HEK293 (cell line): ENCODE data around the gene LTBP1.

Experiments
- CTCF ChIA-PET: fragments of 350-600 bp; formaldehyde crosslinking; extraction: SDS; loops from one replicate; lab custom pipeline; 2021; ENCODE audit warnings: antibody characterized with exemption; lab: Yijun Ruan, JAX
- POLR2A ChIA-PET: fragments of 300-600 bp; formaldehyde crosslinking; extraction: SDS; loops from one replicate; lab custom pipeline; 2020; ENCODE audit warnings: antibody characterized with exemption, inconsistent platforms; lab: Yijun Ruan, JAX
- H3K27ac ChIP-seq: fragments of 200-500 bp; sonication (Bioruptor generic); 2 replicates; pipeline ENCODE4 v1.5.1; 2014; ENCODE audit warnings: low read depth, low read length, control low read depth, inconsistent platforms; ENCODE audit errors: extremely low read depth
- H3K36me3 ChIP-seq, 2 experiments: fragments of 200-500 bp in 1 of 2; sonication (Bioruptor generic) in 1 of 2; 1 replicate in 1 of 2; 2 replicates in 1 of 2; pipeline ENCODE4 v1.5.1; 2014 to 2017; ENCODE audit warnings: inconsistent platforms in 2 of 2, low read length in 2 of 2; ENCODE audit not compliant: control insufficient read depth in 2 of 2, insufficient read depth in 1 of 2
- H3K4me1 ChIP-seq: fragments of 200-500 bp; sonication (Bioruptor generic); 2 replicates; pipeline ENCODE4 v1.5.1; 2014; ENCODE audit warnings: mild to moderate bottlenecking, low read length, inconsistent platforms; ENCODE audit not compliant: control insufficient read depth, insufficient read depth
- H3K4me3 ChIP-seq: 2 replicates; pipeline ENCODE4 v1.5.1; 2011; ENCODE audit warnings: low read depth, mild to moderate bottlenecking, control low read depth, low read length, moderate library complexity
- H3K9me3 ChIP-seq: fragments of 200-500 bp; sonication (Bioruptor generic); 2 replicates; pipeline ENCODE4 v1.5.1; 2014; ENCODE audit warnings: low read depth, low read length, inconsistent platforms; ENCODE audit not compliant: control insufficient read depth, insufficient read depth
- BCL11A ChIP-seq: fragments of 450-650 bp; formaldehyde crosslinking; IDR thresholded peaks from 2 replicates; pipeline ENCODE4 v1.5.1; 2016; ENCODE audit warnings: low read depth, missing biosample characterization, missing genetic modification characterization
- EGR2 ChIP-seq: fragments of 450-650 bp; formaldehyde crosslinking; IDR thresholded peaks from 2 replicates; pipeline ENCODE4 v1.5.1; 2016; ENCODE audit warnings: low read depth, missing biosample characterization, missing genetic modification characterization
- MZF1 ChIP-seq: fragments of 450-650 bp; formaldehyde crosslinking; IDR thresholded peaks from 2 replicates; pipeline ENCODE4 v1.5.1; 2017; ENCODE audit warnings: missing biosample characterization, missing genetic modification characterization, borderline replicate concordance
- PBX3 ChIP-seq: sonication (generic); formaldehyde crosslinking; IDR thresholded peaks from 2 replicates; pipeline ENCODE4 v1.8.1; 2022; ENCODE audit warnings: mild to moderate bottlenecking, moderate library complexity, missing genetic modification reagents
- TRIM28 ChIP-seq: IDR thresholded peaks from 2 replicates; pipeline ENCODE4 v1.6.1; 2011; ENCODE audit warnings: low read length, control low read depth, borderline replicate concordance
- TSHZ1 ChIP-seq: fragments of 450-650 bp; formaldehyde crosslinking; IDR thresholded peaks from 2 replicates; pipeline ENCODE4 v1.5.1; 2016; ENCODE audit warnings: missing biosample characterization, missing genetic modification characterization, borderline replicate concordance
- ZBTB44 ChIP-seq: fragments of 450-650 bp; IDR thresholded peaks from 2 replicates; pipeline ENCODE4 v1.5.1; 2018; ENCODE audit warnings: missing biosample characterization, mild to moderate bottlenecking, missing genetic modification characterization
- ZBTB48 ChIP-seq: fragments of 450-650 bp; formaldehyde crosslinking; IDR thresholded peaks from 2 replicates; pipeline ENCODE4 v1.5.1; 2016; ENCODE audit warnings: missing biosample characterization, missing genetic modification characterization
- ZBTB8A ChIP-seq: fragments of 450-650 bp; formaldehyde crosslinking; IDR thresholded peaks from 2 replicates; pipeline ENCODE4 v1.5.1; 2016; ENCODE audit warnings: missing biosample characterization, missing genetic modification characterization
- ZNF175 ChIP-seq: fragments of 450-650 bp; formaldehyde crosslinking; IDR thresholded peaks from 2 replicates; pipeline ENCODE4 v1.5.1; 2016; ENCODE audit warnings: missing biosample characterization, missing genetic modification characterization
- ZNF223 ChIP-seq: fragments of 450-650 bp; formaldehyde crosslinking; IDR thresholded peaks from 2 replicates; pipeline ENCODE4 v1.5.1; 2016; ENCODE audit warnings: missing biosample characterization, missing genetic modification characterization
- ZNF23 ChIP-seq: fragments of 450-650 bp; formaldehyde crosslinking; IDR thresholded peaks from 2 replicates; pipeline ENCODE4 v1.5.1; 2016; ENCODE audit warnings: missing biosample characterization, missing genetic modification characterization, borderline replicate concordance
- ZNF37A ChIP-seq: fragments of 450-650 bp; IDR thresholded peaks from 2 replicates; pipeline ENCODE4 v1.5.1; 2018; ENCODE audit warnings: missing biosample characterization, missing genetic modification characterization
- ZNF404 ChIP-seq: fragments of 450-650 bp; formaldehyde crosslinking; IDR thresholded peaks from 2 replicates; pipeline ENCODE4 v1.5.1; 2017; ENCODE audit warnings: missing biosample characterization, missing genetic modification characterization
- ZNF513 ChIP-seq: fragments of 450-650 bp; IDR thresholded peaks from 2 replicates; pipeline ENCODE4 v1.5.1; 2018; ENCODE audit warnings: missing biosample characterization, missing genetic modification characterization
- ZNF514 ChIP-seq: fragments of 450-650 bp; formaldehyde crosslinking; IDR thresholded peaks from 2 replicates; pipeline ENCODE4 v1.5.1; 2016; ENCODE audit warnings: missing biosample characterization, missing genetic modification characterization
- ZNF645 ChIP-seq: fragments of 450-650 bp; formaldehyde crosslinking; IDR thresholded peaks from 2 replicates; pipeline ENCODE4; 2016; ENCODE audit warnings: missing biosample characterization, missing genetic modification characterization
- ZNF747 ChIP-seq: fragments of 450-650 bp; formaldehyde crosslinking; IDR thresholded peaks from 2 replicates; pipeline ENCODE4 v1.5.1; 2016; ENCODE audit warnings: missing biosample characterization, missing genetic modification characterization
- ZNF843 ChIP-seq: fragments of 450-650 bp; formaldehyde crosslinking; IDR thresholded peaks from 2 replicates; pipeline ENCODE4 v1.5.1; 2016; ENCODE audit warnings: missing biosample characterization, missing genetic modification characterization

Gene LTBP1

GRCh38 chr2:33058716-33059470 is 112.1 kb downstream of the LTBP1 start (continued):
- TF ChIP-seq ZBTB44 (tag by site-specific recombination): peak; percentile 75
- TF ChIP-seq ZNF404 (tag by site-specific recombination): no peak
- no peak for TF ChIP-seq ZNF514 (tag by site-specific recombination)
- peak; percentile 50; the same call in 1 of the 2 replicates for TF ChIP-seq MZF1 (tag by site-specific recombination)
- TF ChIP-seq ZNF175 (tag by site-specific recombination): no peak
- no peak for TF ChIP-seq PBX3 (CRISPR knock-in tag)
- TF ChIP-seq ZNF223: no peak
- no peak for TF ChIP-seq ZNF645 (tag by site-specific recombination)
- no peak for TF ChIP-seq BCL11A (tag by site-specific recombination)
- peak; percentile 79 for TF ChIP-seq ZBTB8A

GRCh38 chr2:33059471-33060156 is 112.9 kb downstream of the LTBP1 start:
- Histone ChIP-seq H3K9me3 (no peaks in the 10 kb centered on the region), H3K4me1 (no peaks in the 10 kb centered on the region), H3K27ac (no peak overlapping the region), H3K4me3 (no peak overlapping the region), H3K36me3 (no peaks in the 10 kb centered on the region)
- POLR2A ChIA-PET: interaction anchor here (0.6 kb wide), 1 partner anchor 112 kb away, joined by 4 read pairs; no protein-coding TSS in a partner anchor
- no peak for TF ChIP-seq ZNF23 (tag by site-specific recombination)
- TF ChIP-seq TRIM28: no peak
- no peak for TF ChIP-seq ZBTB48 (tag by site-specific recombination)
- no peak for TF ChIP-seq ZNF513
- TF ChIP-seq BCL11A (tag by site-specific recombination): no peak
- no peak for TF ChIP-seq ZNF37A (tag by site-specific recombination)
- TF ChIP-seq TSHZ1: no peak
- no peak for TF ChIP-seq EGR2 (tag by site-specific recombination)
- TF ChIP-seq ZNF843 (tag by site-specific recombination): no peak
- no peak for TF ChIP-seq ZNF747 (tag by site-specific recombination)
- CTCF ChIA-PET: interaction anchor here (0.8 kb wide), 1 partner anchor 227 kb away, joined by 3 read pairs; no protein-coding TSS in a partner anchor
